Head of caudate nucleus (tissue), 42 donors: Measurements from ENCODE around the gene ARPC5.

Experiments
- DNase-seq, 42 donors: peaks; one replicate each; pipeline versions ENCODE4 v3.0.0 to v3.0.0-alpha.2; 2020 to 2021; ENCODE audit warnings: mixed read lengths in 7 of 42
- intact Hi-C: fragments of 100-400 bp; cut with DNase I; formaldehyde crosslinking; loops from one replicate; pipeline ENCODE4 v1.15.0; 2022

The ARPC5 gene

DNA sequence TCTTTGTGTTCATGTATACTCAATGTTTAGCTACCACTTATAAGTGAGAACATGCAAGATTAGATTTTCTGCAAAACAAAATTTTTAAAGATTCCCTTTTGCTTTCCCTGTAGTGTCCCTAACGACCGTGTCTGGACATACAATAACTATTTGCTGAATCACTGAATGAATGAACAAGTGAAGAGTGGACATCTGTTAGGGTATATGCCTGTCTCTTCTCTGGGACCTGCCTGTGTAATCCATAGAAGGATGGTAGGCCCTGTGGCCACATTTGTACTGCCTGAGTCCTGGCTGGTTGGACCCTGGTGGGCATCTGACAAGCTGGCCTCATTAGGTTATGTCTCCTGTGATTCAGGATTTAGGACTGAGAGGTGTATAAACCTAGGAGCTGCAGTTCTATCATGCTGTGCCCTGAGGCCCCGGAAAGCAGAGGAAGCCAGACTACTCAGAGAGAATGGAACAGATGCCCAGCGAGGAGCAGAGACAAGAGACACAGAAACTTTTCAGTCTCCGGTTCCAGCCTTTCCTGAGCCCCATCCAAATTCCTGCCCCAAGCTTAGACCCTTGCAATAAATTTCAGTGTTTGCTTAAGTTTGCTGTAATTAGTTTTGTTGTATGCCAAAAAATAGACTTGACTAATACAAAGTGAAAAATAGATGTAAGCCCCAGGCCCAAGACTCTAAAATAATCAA, 37.8 kb downstream of the ARPC5 start:
- peak in 1 of 42 donors; percentile 31 for DNase-seq
- intact Hi-C loops = no loop called here

DNA sequence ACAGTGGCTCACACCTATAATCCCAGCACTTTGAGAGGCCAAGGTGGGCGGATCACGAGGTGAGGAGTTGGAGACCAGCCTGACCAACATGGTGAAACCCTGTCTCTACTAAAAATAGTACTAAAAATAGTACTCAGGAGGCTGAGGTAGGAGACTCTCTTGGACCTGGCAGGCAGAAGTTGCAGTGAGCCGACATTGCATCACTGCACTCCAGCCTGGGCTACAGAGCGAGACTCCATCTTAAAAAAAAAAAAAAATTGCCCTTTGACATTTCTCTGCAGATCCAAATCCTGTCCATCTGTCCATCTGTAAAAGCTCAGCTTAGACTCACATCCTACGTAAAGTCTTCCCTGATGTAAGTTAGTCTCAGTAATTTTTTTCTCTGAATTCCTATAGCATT, 39.1 kb downstream of the ARPC5 start:
- DNase-seq = no peak
- intact Hi-C loops = no loop called here

DNA sequence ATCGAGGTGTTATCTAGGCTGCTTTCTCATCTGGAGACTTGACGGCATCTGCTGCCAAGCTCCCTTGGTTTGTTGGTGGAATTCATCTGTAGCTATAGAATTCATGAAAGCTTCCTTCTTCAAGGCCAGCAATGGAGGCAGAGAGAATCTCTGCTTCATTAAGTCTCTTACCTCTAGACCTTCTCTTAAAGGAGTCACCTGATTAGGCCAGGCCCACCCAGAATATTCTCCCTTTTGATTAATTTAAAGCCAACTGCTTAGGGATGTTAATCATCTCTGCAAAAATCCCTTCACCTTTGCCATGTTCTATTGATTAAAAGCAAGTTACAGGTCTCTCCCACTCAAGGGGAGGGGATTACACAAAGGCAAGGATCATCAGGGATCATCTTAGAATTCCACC, 40.0 kb downstream of the ARPC5 start:
- intact Hi-C loops = no loop called here
- no peak for DNase-seq

DNA sequence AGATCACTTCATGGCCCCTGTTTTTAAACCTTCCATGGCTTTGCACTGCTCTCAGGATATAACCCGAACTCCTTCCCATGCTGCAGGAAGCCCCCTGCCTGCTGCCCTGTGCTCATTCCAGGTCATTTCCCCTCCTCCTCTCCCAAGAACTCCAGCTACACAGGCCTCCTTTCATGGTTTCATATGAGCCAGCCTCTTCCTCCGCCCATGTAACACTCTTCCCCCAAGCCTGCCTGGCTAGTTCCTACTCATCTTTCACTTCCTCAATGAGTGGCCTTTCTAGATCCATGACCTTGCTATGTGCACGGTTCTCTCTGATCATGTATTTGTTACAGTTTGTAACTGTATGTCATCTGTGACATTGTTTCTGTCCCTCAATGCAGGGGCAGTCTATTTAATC, 42.2 kb downstream of the ARPC5 start:
- peak in 4 of 42 donors; percentile 24 to 32 (median 31) for DNase-seq
- intact Hi-C loops = no loop called here

DNA sequence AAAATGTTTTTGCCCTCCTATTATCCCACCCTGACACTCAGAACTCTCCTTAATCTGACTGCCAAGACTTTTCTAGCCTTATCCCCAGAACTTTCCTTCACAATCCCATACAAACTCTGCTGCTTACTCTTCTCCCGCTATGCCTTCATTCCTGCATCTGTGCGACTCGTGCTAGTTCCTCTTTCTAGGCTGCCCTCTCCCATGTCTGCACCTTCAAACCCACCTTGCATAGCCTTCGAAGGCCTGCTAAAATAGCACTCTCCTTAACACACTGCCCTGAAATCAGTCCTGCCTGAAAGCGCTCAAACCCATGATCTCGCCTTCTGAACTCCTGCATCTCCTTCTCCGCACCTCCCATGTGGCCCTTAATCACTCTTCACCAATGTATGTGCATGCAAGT, 42.9 kb downstream of the ARPC5 start:
- intact Hi-C loops = no loop called here
- DNase-seq = no peak

DNA sequence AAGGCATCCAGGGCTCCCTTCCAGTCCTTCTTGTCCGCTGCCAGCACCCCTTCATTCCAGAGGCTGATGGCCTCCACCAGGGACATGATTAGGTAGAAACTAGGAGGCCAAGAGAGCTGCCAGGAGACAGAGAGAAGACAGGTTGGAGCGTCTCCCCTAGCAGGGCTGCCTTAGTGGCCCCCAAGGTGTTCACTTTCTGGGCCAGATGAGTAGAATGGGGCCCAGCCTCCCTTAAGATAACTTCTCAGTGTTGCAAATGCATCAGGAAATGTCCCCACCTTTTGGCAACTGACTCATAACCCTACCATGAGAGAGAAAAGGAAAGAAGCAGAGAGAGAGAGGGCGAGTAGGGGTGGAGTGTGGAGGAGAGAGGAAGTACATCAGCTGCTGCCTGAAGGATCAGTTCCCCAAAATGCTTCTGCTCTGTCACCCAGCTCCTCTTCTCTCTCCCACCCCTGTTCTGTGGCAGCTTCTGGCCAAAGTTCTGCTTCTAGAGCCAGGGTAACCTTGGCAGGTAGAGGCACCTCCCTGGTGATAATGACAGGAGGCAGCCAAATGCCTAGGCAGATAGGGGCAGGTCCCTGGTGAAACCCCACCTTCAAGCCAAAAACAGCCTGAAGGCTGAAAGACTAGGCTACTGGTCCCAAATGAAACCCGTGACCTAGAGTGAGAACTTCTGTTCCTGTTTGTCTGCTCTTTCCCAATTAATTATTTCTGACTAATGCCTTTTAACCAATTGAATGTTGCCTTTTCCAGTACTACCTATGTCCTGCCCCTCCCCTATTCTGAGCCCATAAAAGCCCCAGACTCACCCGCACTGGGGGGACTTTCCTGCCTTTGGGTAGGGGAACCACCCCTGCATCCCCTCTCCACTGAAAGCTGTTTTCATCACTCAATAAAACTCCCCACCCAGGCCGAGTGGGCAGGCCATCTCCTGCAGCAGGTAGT, 45.1 kb downstream of the ARPC5 start, which contains the start of gene NCF2:
NCF2 (minus strand) TSS at position 216 of the 948 bp plus-strand sequence; CDS start at position 86, 130 bp downstream.
- intact Hi-C loops = no loop called here
- peak in 12 of 42 donors; percentile 23 to 57 (median 36) for DNase-seq

DNA sequence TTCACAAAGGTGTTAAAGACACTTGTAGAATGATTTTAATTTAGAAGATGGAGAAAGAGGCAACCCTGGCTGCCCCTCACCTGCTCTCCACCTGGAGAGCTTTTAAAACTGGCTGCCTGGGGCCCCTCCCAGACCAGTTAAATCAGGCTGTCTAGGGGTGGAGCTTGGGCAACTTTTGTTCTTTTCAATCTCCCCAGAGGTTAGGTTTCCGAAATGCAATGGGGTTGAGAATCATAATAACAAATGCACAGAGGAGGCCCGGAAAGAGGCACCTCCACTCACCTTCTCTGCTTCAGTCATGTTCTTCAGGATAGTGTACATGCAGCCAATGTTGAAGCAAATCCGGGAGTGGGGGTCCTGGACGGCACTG, 45.7 kb downstream of the ARPC5 start:
- DNase-seq = no peak
- intact Hi-C loops = no loop called here

DNA sequence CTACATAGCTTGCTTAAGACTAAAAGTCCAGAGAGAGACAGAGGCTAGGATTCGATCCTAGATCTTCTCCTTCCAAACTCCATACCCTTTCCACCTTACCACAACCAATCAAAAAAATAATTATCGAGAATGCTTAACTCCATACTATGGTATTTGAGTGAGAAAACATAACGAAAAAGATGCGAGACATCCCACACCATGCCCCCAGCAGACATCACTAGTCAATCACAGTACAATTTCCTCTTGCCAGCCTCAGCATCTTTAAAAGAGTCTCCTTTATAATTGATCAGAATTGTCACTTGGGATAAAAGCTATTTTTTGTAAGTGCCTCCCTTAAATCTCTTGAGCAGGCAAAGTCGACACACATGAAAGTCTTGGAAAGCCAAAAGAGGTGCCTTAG, 46.2 kb downstream of the ARPC5 start:
- DNase-seq = no peak
- intact Hi-C loops = no loop called here

DNA sequence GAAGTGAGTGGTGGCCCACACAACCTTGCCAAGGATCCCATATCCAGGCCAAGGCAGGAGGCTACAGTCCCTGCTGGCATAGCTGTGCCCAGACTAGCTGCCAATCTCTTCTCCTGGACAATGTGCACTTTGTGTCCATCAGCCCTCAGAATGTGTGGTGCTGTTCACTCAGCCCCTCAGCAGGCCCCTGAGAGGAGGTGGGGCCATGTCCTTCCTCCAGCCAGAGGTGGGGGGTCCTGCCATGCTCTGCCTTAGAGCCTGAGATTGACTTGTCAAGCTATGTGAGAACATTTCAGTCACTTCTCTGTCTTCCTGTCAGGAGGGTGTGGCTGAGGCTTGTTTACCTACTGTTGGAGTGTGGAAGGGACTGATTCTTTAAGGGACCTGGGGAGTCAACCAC, 46.8 kb downstream of the ARPC5 start:
- DNase-seq = peak in 35 of 42 donors; percentile 14 to 73 (median 45)
- intact Hi-C loops = no loop called here

DNA sequence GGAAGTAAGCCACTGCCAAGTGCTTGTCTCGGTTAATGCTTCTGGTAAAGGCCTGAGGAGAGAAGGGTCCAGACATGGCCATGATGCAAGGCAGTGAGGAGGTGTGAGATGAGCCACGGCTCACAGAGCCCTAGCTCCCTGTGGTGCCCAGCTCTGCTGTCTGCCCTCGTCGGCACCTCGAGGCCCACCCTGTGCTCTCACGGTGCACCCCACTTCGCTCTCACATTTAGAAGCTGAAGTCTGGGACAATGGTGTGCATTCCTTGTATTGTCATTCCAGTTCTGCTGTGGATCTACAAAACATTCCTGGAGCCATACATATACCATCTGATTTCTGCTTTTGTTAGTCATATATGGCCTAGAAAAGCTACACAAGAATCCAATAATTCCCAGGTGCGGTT, 48.7 kb downstream of the ARPC5 start:
- intact Hi-C loops = no loop called here
- peak in 1 of 42 donors; percentile 12 for DNase-seq

DNA sequence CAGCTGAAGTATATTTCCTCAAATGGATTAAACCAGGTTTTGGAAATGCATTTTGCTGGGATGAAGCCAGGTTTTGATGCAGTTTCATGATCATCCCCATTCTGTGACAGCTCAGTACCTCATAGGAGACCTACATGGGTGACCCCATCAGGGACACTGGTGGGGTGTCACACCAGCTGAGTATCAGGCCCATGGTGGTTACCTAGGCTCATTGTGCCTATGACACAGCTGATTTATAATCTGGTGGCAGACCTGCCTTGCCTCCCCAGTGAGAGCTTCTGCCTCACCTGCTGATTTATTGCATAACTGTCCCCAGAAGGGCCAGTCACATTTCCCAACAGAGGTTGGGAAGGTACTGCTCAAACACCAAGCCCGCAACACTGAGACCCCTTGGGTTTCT, 49.1 kb downstream of the ARPC5 start:
- no peak for DNase-seq
- intact Hi-C loops = no loop called here

DNA sequence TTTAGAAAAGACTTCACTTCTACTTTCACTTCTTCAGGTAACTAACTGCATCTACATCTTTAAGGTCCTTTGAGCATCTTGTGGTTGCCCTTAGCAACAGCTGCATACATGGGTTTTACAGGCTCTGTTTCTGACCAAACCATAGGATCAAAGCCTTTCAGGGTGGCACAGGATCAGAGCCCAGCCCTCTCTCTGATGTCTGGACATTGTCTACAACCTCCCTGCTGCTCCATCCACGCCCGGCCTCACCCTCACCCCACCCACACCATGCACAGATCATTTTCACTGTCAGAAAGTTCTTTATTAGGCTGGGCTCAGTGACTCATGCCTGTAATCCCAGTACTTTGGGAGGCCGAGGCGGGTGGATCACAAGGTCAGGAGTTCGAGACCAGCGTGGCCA, 50.5 kb downstream of the ARPC5 start:
- intact Hi-C loops = no loop called here
- DNase-seq = no peak

DNA sequence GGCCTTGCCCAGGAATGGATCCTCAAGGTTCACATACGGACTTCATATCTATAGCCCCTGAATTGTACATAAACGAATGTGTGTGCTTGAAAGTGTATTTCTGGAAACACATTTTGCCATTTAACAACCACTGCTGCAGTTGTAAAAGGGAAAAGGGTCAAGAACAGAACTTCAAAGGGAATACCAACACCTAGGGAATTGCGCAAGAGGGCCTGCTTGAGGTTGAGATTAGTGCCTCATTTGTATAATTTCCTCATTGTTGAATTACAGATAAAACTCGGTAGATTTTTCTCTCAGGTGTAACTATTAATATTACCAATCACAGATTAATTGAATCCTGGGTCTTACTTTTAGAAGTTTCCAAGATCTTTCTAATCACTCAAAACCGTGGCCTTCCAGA, 51.4 kb downstream of the ARPC5 start:
- no peak for DNase-seq
- intact Hi-C loops = no loop called here

DNA sequence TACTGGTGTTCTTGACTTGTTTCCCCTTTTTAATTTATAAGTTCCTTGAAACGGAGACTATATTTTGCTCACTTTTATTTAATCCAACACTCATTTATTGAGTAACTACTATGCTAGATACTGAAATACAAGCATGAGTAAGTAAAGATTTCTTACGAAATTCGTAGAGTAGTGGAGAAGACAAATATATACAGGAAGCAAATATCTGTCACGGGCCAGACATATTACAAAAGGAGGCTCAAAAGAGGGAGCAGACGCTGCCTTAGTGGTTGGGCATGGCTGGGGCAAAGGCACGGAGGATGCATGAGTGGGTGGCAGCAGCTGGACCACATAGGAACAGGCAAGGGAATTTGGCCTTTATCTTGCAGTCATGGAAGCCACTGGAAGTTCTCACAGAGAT, 52.1 kb downstream of the ARPC5 start:
- intact Hi-C loops = no loop called here
- no peak for DNase-seq

DNA sequence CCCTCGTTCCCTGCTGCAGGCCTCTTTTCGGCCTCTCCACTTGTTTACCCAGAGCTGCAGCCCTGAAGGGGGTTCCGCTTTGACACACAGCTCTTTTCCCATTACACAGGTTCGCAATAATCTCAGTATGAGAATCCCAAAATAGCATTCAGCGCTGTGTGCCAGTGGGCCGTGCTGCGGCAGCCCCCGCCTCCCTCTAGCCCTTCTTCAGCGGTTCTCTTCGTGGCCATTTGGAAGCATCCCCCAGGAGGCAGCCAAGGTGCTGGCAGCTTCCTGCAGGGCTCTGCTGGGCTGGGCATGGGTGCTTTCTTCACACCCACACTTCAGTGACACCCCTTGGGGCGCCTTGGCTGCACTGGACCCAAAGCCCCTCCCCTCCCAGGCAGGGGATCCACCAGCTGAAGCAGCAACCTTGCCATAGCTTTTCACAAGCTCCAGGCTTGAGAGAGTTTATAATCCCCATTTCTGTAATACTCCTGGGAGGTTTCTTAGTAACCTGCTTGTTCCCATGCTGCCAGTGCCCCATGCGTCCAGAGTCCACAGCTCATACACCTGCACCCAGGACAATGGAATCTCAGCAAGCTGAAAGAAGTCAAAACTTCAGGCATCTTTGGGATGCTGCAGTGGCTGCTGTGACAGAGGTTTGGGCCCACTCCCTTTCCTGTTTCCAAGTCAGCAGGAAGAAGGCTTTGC, 53.4 kb downstream of the ARPC5 start:
- DNase-seq = no peak
- intact Hi-C loops = no loop called here

DNA sequence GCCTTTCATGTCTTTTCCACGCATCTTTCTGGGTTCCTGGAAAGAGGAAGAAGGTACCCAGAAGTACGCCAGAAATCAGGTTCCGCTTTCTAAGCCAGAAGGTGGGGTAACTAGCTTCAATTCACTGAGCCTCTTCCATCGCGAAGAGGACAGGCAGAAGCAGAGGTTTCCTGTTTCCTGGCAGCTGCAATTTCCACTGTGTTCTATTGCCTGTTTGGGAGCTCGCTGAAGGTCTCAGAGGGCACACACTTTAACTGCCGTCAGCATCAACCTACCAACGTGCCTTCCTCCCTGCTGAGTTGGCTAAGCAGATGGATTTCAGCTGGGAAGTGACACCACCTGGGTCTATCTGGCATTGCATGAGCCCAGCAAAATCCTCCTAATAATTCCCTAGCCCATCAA, 55.3 kb downstream of the ARPC5 start:
- intact Hi-C loops = no loop called here
- peak in 13 of 42 donors; percentile 15 to 57 (median 38) for DNase-seq

DNA sequence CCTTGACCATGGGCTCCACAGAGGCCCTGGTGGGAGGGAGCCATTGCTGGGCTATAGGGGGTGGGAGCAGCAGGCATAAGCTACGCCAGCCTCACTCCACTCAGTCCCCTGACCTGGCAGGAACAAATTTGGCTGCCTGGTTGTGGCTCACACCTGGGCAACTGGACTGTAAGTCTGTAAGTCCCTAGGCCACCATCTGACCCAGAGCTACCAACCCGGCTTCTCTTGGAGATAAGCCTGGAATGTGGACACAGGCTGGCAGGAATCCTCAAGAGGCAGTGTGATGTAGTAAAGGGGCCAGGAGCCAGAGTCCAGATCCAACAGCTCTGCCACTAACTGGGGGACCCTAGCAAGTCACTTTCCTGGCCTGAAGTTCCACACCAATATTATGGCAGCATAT, 56.7 kb downstream of the ARPC5 start:
- intact Hi-C loops = no loop called here
- no peak for DNase-seq

DNA sequence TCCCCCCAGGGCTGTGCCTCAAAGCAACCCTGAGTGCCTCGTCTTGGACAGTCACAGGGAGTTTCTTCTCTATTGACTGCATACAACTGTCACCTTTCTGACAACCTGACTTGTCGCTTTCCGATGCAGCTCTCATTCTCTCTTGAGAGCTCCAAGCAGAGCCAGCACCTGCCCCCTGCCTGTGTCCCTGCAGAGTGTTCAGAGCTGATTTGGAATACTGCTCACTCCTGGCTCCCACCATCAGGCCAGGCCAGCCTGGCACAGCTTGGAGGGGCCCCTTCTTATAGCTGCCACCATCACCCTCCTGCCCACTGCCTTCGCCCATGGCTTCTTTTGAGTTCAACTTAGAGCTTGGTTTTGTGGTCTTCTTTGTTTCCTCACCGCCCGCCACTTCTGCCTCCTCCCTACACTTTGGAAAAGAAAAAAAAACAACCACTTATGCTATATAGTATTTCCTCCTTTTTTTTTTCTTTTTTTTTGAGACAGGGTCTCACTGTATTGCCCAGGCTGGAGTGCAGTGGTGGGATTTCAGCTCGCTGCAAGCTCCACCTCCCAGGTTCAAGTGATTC, 57.6 kb downstream of the ARPC5 start:
- DNase-seq = no peak
- intact Hi-C loops = no loop called here

DNA sequence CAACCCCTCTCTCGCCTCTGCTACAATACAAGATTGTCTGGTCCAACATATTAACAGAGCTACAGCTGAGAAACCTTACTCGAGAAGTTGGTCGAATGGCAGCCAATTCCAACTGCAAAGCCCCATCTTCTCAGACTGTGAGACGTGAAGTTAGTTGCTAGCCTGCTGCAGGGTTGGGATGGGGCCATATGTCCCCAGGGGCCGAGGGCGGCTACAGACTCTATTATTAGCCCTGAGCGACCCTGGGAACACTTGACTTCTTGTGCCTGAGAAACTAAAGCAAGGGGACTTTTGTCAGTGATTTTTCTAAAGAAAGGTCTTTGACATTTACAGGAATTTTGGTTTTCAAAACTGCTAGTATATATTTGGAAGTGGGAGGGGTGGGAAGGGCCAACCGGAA, 59.0 kb downstream of the ARPC5 start:
- no peak for DNase-seq
- intact Hi-C loops = no loop called here

DNA sequence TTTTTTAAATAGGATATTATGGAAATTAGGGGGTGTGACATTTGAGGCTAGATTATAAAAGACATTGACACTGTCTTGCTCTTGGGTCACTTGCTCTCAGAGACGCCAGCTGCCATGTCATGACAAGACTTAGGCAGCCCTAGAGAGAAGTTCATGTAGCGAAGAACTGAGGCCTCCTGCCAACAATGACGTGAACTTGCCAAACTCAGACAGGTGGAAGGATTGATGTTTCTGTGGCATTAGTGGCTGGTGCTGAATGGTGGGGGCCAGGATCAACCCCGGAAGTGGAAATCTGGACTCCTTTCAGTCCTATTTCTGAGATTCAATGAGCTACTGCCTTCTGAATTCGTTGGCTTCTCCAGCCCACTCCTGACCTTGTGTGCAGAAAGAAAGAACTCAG, 60.0 kb downstream of the ARPC5 start:
- no peak for DNase-seq

More for the DNA sequence above, 60.0 kb downstream of the ARPC5 start:
- intact Hi-C loops = no loop called here
